HCT116 (cell line): ENCODE results near the gene GSDMA. TPM values are rescaled to one million over a fixed set of nuclear protein-coding genes. Genes with fewer than 3 reads are reported as not detected.

Experiments
- ATAC-seq: fragments of 200-7000 bp; cut with Tn5 transposase; 2 replicates; pipeline ENCODE4 v1.9.1; 2020; ENCODE audit warnings: mild to moderate bottlenecking, moderate library complexity
- BruUV-seq: library from RNA; stranded (reverse); fragments of 400-500 nt; replicated peaks from 2 replicates; lab custom pipeline; 2021; lab: Mats Ljungman, UMichigan
- CTCF ChIA-PET: fragments of 300-600 bp; sonication (Branson Sonifier 250); formaldehyde crosslinking; loops from one replicate; lab custom pipeline; 2021; ENCODE audit warnings: antibody characterized with exemption; lab: Charles Lee
- POLR2A ChIA-PET: fragments of 300-600, 350-600 bp; sonication (Branson Sonifier 250); formaldehyde crosslinking; loops from one replicate; lab custom pipeline; 2021; ENCODE audit warnings: antibody characterized with exemption; lab: Charles Lee
- RAD21 ChIA-PET, 2 experiments: fragments of 300-600 bp; sonication (Branson Sonifier 250); formaldehyde crosslinking; loops; one replicate each; lab custom pipeline; 2023; ENCODE audit warnings: low total read pairs in 2 of 2; ENCODE audit not compliant: uncharacterized antibody in 2 of 2, unreplicated experiment in 2 of 2, low non-redundant PET in 1 of 2; lab: Charles Lee
- DNase-seq: peaks from one replicate; pipeline ENCODE4 v3.0.0-alpha.2; 2010; ENCODE audit warnings: low read depth, low spot score
- H2AFZ ChIP-seq: fragments of 200-600 bp; shearing (Covaris generic), sonication (generic); 2 replicates; pipeline ENCODE4 v1.6.1; 2017; ENCODE audit warnings: low read depth, mixed run types, mixed read lengths, antibody characterized with exemption, low read length; ENCODE audit not compliant: poor library complexity, severe bottlenecking
- H3K27ac ChIP-seq: 2 replicates; pipeline ENCODE4 v1.5.1; 2012; ENCODE audit warnings: low read depth, low read length
- H3K27me3 ChIP-seq: fragments of 200-600 bp; sonication (generic); 2 replicates; pipeline ENCODE4 v1.6.1; 2016; ENCODE audit warnings: mixed run types, low read length, mixed read lengths; ENCODE audit not compliant: insufficient read depth
- H3K36me3 ChIP-seq, 2 experiments: fragments of 200-500 bp in 1 of 2; fragments of 200-600 bp in 1 of 2; sonication (Bioruptor generic) in 1 of 2; sonication (generic) in 1 of 2; 2 replicates each; pipeline versions ENCODE4 v1.5.1 to v1.6.1; 2014 to 2016; ENCODE audit warnings: low read length in 2 of 2, inconsistent platforms in 1 of 2, mixed read lengths in 1 of 2, mixed run types in 1 of 2; ENCODE audit not compliant: insufficient read depth in 2 of 2, control insufficient read depth in 1 of 2
- H3K4me1 ChIP-seq, 2 experiments: fragments of 200-600 bp in 1 of 2; sonication (generic) in 1 of 2; 2 replicates each; pipeline versions ENCODE4 v1.5.1 to v1.6.1; 2012 to 2017; ENCODE audit warnings: low read length in 2 of 2, inconsistent platforms in 1 of 2, mild to moderate bottlenecking in 1 of 2, mixed read lengths in 1 of 2, mixed run types in 1 of 2, moderate library complexity in 1 of 2; ENCODE audit not compliant: insufficient read depth in 2 of 2, control insufficient read depth in 1 of 2
- H3K4me2 ChIP-seq: fragments of 200-600 bp; sonication (generic); 2 replicates; pipeline ENCODE4 v1.6.1; 2017; ENCODE audit warnings: mixed run types, low read length, mixed read lengths
- H3K4me3 ChIP-seq, 2 experiments: fragments of 200-600 bp in 1 of 2; sonication (generic) in 1 of 2; replicated peaks in 1 of 2; 2 replicates each; pipeline ENCODE4 v1.5.1; 2011 to 2016; ENCODE audit warnings: low read length in 2 of 2, control low read depth in 1 of 2, low read depth in 1 of 2, mild to moderate bottlenecking in 1 of 2, mixed read lengths in 1 of 2, mixed run types in 1 of 2
- H3K79me2 ChIP-seq: fragments of 200-600 bp; sonication (generic); 2 replicates; pipeline ENCODE4 v1.6.1; 2017; ENCODE audit warnings: mild to moderate bottlenecking, mixed run types, low read length, moderate library complexity, mixed read lengths; ENCODE audit not compliant: insufficient read depth
- H3K9ac ChIP-seq: fragments of 200-600 bp; sonication (generic); 2 replicates; pipeline ENCODE4 v1.6.1; 2016; ENCODE audit warnings: low read length, mixed read lengths
- H3K9me2 ChIP-seq: fragments of 200-600 bp; sonication (generic), shearing (Covaris generic); 2 replicates; pipeline ENCODE4 v1.6.1; 2017; ENCODE audit warnings: mixed run types, mild to moderate bottlenecking, moderate library complexity; ENCODE audit not compliant: insufficient read depth
- H3K9me3 ChIP-seq, 2 experiments: fragments of 200-500 bp in 1 of 2; fragments of 200-600 bp in 1 of 2; sonication (Bioruptor generic) in 1 of 2; sonication (generic) in 1 of 2; 2 replicates each; pipeline ENCODE4 v1.6.1; 2014 to 2017; ENCODE audit warnings: low read length in 2 of 2, mixed read lengths in 2 of 2, inconsistent platforms in 1 of 2, low read depth in 1 of 2, mild to moderate bottlenecking in 1 of 2, mixed run types in 1 of 2, moderate library complexity in 1 of 2; ENCODE audit not compliant: control insufficient read depth in 1 of 2, insufficient read depth in 1 of 2
- H4K20me1 ChIP-seq: fragments of 200-600 bp; sonication (generic), shearing (Covaris generic); 2 replicates; pipeline ENCODE4 v1.6.1; 2017; ENCODE audit warnings: mixed run types, mild to moderate bottlenecking, moderate library complexity; ENCODE audit not compliant: insufficient read depth
- CEBPB ChIP-seq: IDR thresholded peaks from 2 replicates; pipeline ENCODE4 v1.6.1; 2012; ENCODE audit warnings: low read depth
- EGR1 ChIP-seq: IDR thresholded peaks from 2 replicates; pipeline ENCODE4 v1.6.1; 2012; ENCODE audit warnings: low read depth
- ELF1 ChIP-seq: IDR thresholded peaks from 2 replicates; pipeline ENCODE4 v1.6.1; 2012; ENCODE audit warnings: low read depth, borderline replicate concordance
- EZH2phosphoT487 ChIP-seq: fragments of 200-600 bp; IDR thresholded peaks from 2 replicates; pipeline ENCODE4 v1.6.1; 2018; ENCODE audit warnings: antibody characterized with exemption, borderline replicate concordance
- FOSL1 ChIP-seq: IDR thresholded peaks from 2 replicates; pipeline ENCODE4 v1.6.1; 2012; ENCODE audit warnings: low read depth
- POLR2A ChIP-seq: IDR thresholded peaks from 2 replicates; pipeline ENCODE4 v1.7.0; 2011; ENCODE audit warnings: borderline replicate concordance; ENCODE audit not compliant: insufficient read depth, insufficient read length; ENCODE audit errors: extremely low read depth
- POLR2AphosphoS5 ChIP-seq: IDR thresholded peaks from 2 replicates; pipeline ENCODE4 v1.6.1; 2011; ENCODE audit warnings: mild to moderate bottlenecking, low read depth, low read length, moderate library complexity
- SP1 ChIP-seq: IDR thresholded peaks from 2 replicates; pipeline ENCODE4 v1.6.1; 2012; ENCODE audit warnings: low read depth
- SRF ChIP-seq: IDR thresholded peaks from 2 replicates; pipeline ENCODE4 v1.6.1; 2012; ENCODE audit warnings: low read depth
- YY1 ChIP-seq: IDR thresholded peaks from 2 replicates; pipeline ENCODE4 v1.6.1; 2011; ENCODE audit warnings: low read length, low read depth, moderate library complexity, mild to moderate bottlenecking; ENCODE audit not compliant: insufficient replicate concordance; ENCODE audit errors: extremely low read depth
- ZFX ChIP-seq: fragments of 450-650 bp; IDR thresholded peaks from 2 replicates; pipeline ENCODE4 v1.6.1; 2017
- ZNF274 ChIP-seq: fragments of 200-500 bp; sonication (Bioruptor generic); IDR thresholded peaks from 2 replicates; pipeline ENCODE4 v1.6.1; 2014; ENCODE audit warnings: mild to moderate bottlenecking, low read depth, low read length, inconsistent platforms
- intact Hi-C: fragments of 100-400 bp; cut with micrococcal nuclease; formaldehyde crosslinking; loops from 2 replicates; pipeline ENCODE4 v1.10.0; 2022
- total RNA-seq: library from RNA; stranded (reverse); gene quantifications from one replicate; pipeline ENCODE4 v1.2.1, GENCODE V29; 2021; ENCODE audit not compliant: unreplicated experiment
- TF ChIP-seq, protein P1 (sequence below): IDR thresholded peaks from 2 replicates; pipeline ENCODE4 v1.6.1; 2011; ENCODE audit warnings: mild to moderate bottlenecking, low read length, moderate library complexity; ENCODE audit not compliant: insufficient replicate concordance; ENCODE audit errors: extremely low read depth
- TF ChIP-seq, protein P2 (sequence below): IDR thresholded peaks from 2 replicates; pipeline ENCODE4 v1.6.1; 2012

The GSDMA gene
- total RNA-seq, 1 experiment from 2014 or later: not detected

DNA sequence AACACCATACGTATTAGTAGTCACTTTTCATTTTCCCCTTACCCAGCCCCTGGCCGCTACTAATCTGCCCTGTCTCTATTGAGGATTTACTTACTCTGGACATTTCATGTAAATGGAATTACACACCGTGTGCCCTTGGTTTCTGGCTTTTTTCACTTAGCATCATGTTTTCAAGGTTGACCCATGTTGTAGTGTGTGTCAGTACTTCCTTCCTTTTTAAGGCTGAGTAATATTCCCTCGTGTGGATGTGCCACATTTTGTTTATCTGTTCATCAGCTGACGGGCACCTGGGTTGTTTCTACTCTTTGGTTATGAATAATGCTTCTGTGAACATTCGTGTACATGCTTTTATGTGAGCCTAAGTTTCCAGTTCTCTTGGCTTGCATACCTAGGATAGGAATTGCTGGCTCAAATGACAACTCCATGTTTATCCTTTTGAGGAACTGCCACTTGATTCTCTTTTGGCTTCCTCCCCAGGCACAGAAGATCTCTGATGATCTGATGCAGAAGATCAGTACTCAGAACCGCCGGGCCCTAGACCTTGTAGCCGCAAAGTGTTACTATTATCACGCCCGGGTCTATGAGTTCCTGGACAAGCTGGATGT is 25.5 kb downstream of the GSDMA start (continued):
- TF ChIP-seq SRF (no peak), SP1 (no peak), CEBPB (no peak), EZH2phosphoT487 (no peak), EGR1 (no peak), ZNF274 (no peak)

DNA sequence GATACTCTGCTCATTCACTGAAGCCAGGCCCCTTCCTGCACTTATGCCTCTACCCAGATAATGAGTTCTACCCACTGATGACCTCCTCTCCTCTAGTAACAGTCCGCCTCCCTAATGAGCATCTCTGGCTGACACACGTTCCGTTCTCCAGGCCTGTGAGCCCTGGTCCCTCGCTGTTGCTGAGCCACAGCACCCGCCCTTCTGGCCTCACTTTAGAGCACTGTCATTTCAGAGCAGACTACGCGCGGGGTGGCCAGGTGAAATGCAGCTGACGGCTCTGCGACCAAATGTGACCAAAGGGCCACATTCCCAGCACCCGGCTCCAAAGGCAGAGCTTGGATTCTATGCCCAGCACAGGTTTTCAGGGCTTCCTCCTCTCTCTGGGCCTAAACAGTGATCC is 31.6 kb downstream of the GSDMA start:
- H2AFZ ChIP-seq: no peak overlapping the region
- ChIA-PET POLR2A (no interaction called here), RAD21 (no interaction called here), CTCF (no interaction called here)
- no peak for DNase-seq
- no peaks in the 10 kb centered on the region for H3K9me2 ChIP-seq
- TF ChIP-seq POLR2AphosphoS5: no peak
- TF ChIP-seq, protein P1, sequence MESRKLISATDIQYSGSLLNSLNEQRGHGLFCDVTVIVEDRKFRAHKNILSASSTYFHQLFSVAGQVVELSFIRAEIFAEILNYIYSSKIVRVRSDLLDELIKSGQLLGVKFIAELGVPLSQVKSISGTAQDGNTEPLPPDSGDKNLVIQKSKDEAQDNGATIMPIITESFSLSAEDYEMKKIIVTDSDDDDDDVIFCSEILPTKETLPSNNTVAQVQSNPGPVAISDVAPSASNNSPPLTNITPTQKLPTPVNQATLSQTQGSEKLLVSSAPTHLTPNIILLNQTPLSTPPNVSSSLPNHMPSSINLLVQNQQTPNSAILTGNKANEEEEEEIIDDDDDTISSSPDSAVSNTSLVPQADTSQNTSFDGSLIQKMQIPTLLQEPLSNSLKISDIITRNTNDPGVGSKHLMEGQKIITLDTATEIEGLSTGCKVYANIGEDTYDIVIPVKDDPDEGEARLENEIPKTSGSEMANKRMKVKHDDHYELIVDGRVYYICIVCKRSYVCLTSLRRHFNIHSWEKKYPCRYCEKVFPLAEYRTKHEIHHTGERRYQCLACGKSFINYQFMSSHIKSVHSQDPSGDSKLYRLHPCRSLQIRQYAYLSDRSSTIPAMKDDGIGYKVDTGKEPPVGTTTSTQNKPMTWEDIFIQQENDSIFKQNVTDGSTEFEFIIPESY: no peak
- TF ChIP-seq FOSL1: no peak
- no peak for TF ChIP-seq SP1
- no peak for TF ChIP-seq ZFX
- TF ChIP-seq CEBPB: no peak
- TF ChIP-seq, protein P2, sequence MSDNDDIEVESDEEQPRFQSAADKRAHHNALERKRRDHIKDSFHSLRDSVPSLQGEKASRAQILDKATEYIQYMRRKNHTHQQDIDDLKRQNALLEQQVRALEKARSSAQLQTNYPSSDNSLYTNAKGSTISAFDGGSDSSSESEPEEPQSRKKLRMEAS: no peak
- TF ChIP-seq ELF1: no peak
- no peak for TF ChIP-seq YY1
- TF ChIP-seq EZH2phosphoT487: no peak
- TF ChIP-seq POLR2A: no peak
- intact Hi-C loops: no loop called here
- no peak for ATAC-seq
- no peak overlapping the region for H3K27ac ChIP-seq
- no peaks in the 10 kb centered on the region for H3K27me3 ChIP-seq
- H3K4me1 ChIP-seq: no peaks in the 10 kb centered on the region
- no peaks in the 10 kb centered on the region for H3K79me2 ChIP-seq
- H3K36me3 ChIP-seq: peaks cover 55 to 59% of the 10 kb centered on the region in 2 experiments
- no peak overlapping the region for H3K4me2 ChIP-seq
- no peaks in the 10 kb centered on the region; the same call in 1 of the 2 replicates for H4K20me1 ChIP-seq
- no TSS peak for BruUV-seq
- H3K9ac ChIP-seq: no peak overlapping the region
- H3K4me3 ChIP-seq: no peak overlapping the region
- H3K9me3 ChIP-seq: no peaks in the 10 kb centered on the region
